Skeletal muscle cell (primary cell): ENCODE results near the gene CBR4.
"Not testable (repeated sequence)": the region's sequence is repeated elsewhere in the genome, so short reads cannot be mapped to it uniquely, and the experiment has no call there.

Experiments used
- DNase-seq: peaks from one replicate; pipeline ENCODE4 v3.0.0-alpha.2; 2010; ENCODE audit warnings: low read depth
- H3K4me3 ChIP-seq: 2 replicates; pipeline ENCODE4 v1.5.1; 2011; ENCODE audit warnings: low read depth, mild to moderate bottlenecking, control low read depth, low read length, moderate library complexity

The CBR4 gene

GRCh38 chr4:168998596-168998995 is 11.5 kb downstream of the CBR4 start:
- H3K4me3 ChIP-seq = no peak overlapping the region
- DNase-seq = no peak

- DNase-seq = no peak
Measured at GRCh38 chr4:168995537-168996295, 14.3 kb downstream of the CBR4 start.

GRCh38 chr4:168994958-168995357 is 15.1 kb downstream of the CBR4 start:
- H3K4me3 ChIP-seq = no peak overlapping the region
- DNase-seq = no peak

More at GRCh38 chr4:168995537-168996295, 14.3 kb downstream of the CBR4 start:
- no peak overlapping the region for H3K4me3 ChIP-seq

- DNase-seq = no peak
- H3K4me3 ChIP-seq = no peak overlapping the region
Measured at GRCh38 chr4:168993714-168994510, 16.1 kb downstream of the CBR4 start.

- not testable (repeated sequence) for H3K4me3 ChIP-seq, DNase-seq
Measured at GRCh38 chr4:168992952-168993482, 17.0 kb downstream of the CBR4 start.

- no peak overlapping the region for H3K4me3 ChIP-seq
- DNase-seq = no peak
Measured at GRCh38 chr4:168981942-168982341, 28.1 kb downstream of the CBR4 start.

- no peak for DNase-seq
- H3K4me3 ChIP-seq = no peak overlapping the region
Measured at GRCh38 chr4:168981460-168981859, 28.6 kb downstream of the CBR4 start.

GRCh38 chr4:168979338-168979737 is 30.7 kb downstream of the CBR4 start:
- DNase-seq = no peak
- H3K4me3 ChIP-seq = no peak overlapping the region

- no peak for DNase-seq
- no peak overlapping the region for H3K4me3 ChIP-seq
Measured at GRCh38 chr4:168978001-168978700, 31.9 kb downstream of the CBR4 start.

- no peak for DNase-seq
- H3K4me3 ChIP-seq = no peak overlapping the region
Measured at GRCh38 chr4:168972596-168972995, 37.5 kb downstream of the CBR4 start.

GRCh38 chr4:168960716-168961115 is 49.3 kb downstream of the CBR4 start:
- DNase-seq = no peak
- no peak overlapping the region for H3K4me3 ChIP-seq

GRCh38 chr4:168955674-168956073 is 54.4 kb downstream of the CBR4 start:
- no peak for DNase-seq
- H3K4me3 ChIP-seq = no peak overlapping the region

GRCh38 chr4:168952821-168953246 is 57.2 kb downstream of the CBR4 start:
- H3K4me3 ChIP-seq, DNase-seq: not testable (repeated sequence)

- no peak for DNase-seq
- no peak overlapping the region for H3K4me3 ChIP-seq
Measured at GRCh38 chr4:168945291-168945690, 64.8 kb downstream of the CBR4 start.

- DNase-seq = no peak
- H3K4me3 ChIP-seq = no peak overlapping the region
Measured at GRCh38 chr4:168942985-168943384, 67.1 kb downstream of the CBR4 start.
